Osteocyte (in vitro differentiated cells): Measurements from ENCODE around the gene DNAJB14. TPM values are rescaled to one million over a fixed set of nuclear protein-coding genes. Genes with fewer than 3 reads are reported as not detected.
A peak's percentile ranks its signal among the peaks of the same experiment; 100 is the strongest.

Experiments
- DNase-seq: peaks from one replicate; pipeline ENCODE4 v3.0.0; 2021; ENCODE audit warnings: mixed read lengths; ENCODE audit not compliant: unreplicated experiment; ENCODE audit errors: extremely low spot score
- H3K27ac Mint-ChIP-seq: one replicate; pipeline ENCODE4 v1.8.0; 2021; ENCODE audit warnings: mild to moderate bottlenecking, mixed read lengths; ENCODE audit not compliant: unreplicated experiment
- H3K27me3 Mint-ChIP-seq: one replicate; pipeline ENCODE4 v1.8.0; 2021; ENCODE audit warnings: mixed read lengths; ENCODE audit not compliant: unreplicated experiment
- H3K36me3 Mint-ChIP-seq: one replicate; pipeline ENCODE4 v1.8.0; 2021; ENCODE audit warnings: mixed read lengths; ENCODE audit not compliant: unreplicated experiment
- H3K4me1 Mint-ChIP-seq: one replicate; pipeline ENCODE4 v1.8.0; 2021; ENCODE audit warnings: mixed read lengths; ENCODE audit not compliant: unreplicated experiment
- H3K4me3 Mint-ChIP-seq: one replicate; pipeline ENCODE4 v1.8.0; 2021; ENCODE audit warnings: mild to moderate bottlenecking, moderate library complexity, mixed read lengths; ENCODE audit not compliant: unreplicated experiment
- H3K9me3 Mint-ChIP-seq: one replicate; pipeline ENCODE4 v1.8.0; 2021; ENCODE audit warnings: mixed read lengths; ENCODE audit not compliant: unreplicated experiment
- CTCF ChIP-seq: fragments of 200-600 bp; sonication (generic); IDR thresholded peaks from 2 replicates; pipeline ENCODE4 v1.5.0; 2021; ENCODE audit warnings: antibody characterized with exemption, mild to moderate bottlenecking, moderate library complexity
- total RNA-seq: library from RNA; stranded (reverse); gene quantifications from 2 replicates; pipeline ENCODE4 v1.2.1, GENCODE V29; 2021

DNAJB14 gene
- total RNA-seq, 1 donor from 2014 or later = 56.5 TPM

GRCh38 chr4:99949999-99950912 lies 3.8 kb upstream of the DNAJB14 start, which contains the start of gene H2AZ1:
Gene H2AZ1 (minus strand): TSS chr4:99950275. CDS start chr4:99950170, 105 bp downstream.
- no peaks in the 10 kb centered on the region for H3K9me3 Mint-ChIP-seq
- H3K4me1 Mint-ChIP-seq = peaks cover 22% of the 10 kb centered on the region
- TF ChIP-seq CTCF = no peak

DNA sequence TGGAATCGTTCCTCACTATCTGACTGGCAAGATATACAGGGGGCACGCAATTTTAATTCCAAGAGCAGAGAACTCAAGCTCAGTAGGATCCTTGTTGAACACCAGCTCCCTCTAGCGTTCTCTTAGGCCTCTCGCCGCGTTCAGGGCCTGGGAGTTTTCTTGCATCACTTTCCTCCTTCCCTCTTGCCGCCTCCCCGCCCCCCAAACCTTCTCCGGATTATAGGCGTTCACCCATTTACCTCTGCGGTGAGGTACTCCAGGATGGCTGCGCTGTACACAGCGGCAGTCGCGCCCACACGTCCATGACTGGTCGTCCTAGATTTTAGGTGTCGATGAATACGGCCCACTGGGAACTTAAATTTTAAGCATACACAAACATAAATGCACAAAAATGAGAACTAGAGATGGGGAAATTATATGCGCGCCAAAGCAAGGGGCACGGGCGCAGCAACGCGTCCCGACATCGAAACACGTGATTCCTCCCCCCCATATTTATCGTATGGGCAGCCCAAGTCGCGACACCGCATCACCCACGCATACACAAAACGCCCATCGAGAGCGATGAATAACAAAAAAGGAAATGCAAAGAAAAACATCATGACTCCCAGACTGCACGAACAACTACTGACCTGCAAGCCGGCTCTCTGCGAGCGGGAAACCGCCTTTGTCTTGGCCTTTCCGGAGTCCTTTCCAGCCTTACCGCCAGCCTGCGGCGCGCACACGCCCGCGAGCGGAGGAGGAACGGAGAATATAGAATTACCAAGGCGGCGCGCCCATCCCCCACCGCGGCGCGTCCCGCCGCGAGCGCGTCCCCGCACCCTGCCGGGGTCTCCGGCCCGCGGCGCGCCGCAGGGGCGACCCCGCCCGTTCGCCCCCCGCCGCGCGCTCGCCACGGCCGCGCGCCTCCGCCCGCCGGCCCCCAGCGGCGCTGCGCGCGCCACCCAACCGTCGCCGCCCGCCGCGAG lies 2.9 kb upstream of the DNAJB14 start:
- peak; percentile 88 for TF ChIP-seq CTCF
- Mint-ChIP-seq H3K36me3 (peaks cover 9% of the 10 kb centered on the region), H3K4me1 (peaks cover 29% of the 10 kb centered on the region), H3K27ac (no peak overlapping the region), H3K9me3 (no peaks in the 10 kb centered on the region), H3K27me3 (no peaks in the 10 kb centered on the region), H3K4me3 (no peak overlapping the region)
- peak; percentile 95 for DNase-seq

More at GRCh38 chr4:99949999-99950912, 3.8 kb upstream of the DNAJB14 start, which contains the start of gene H2AZ1:
- Mint-ChIP-seq H3K36me3 (peaks cover 7% of the 10 kb centered on the region), H3K27ac (no peak within 1 kb of the TSS), H3K4me3 (no peak within 1 kb of the TSS), H3K27me3 (no peaks in the 10 kb centered on the region)
- peak; percentile 99 for DNase-seq

- no peak overlapping the region for H3K27ac Mint-ChIP-seq
- no peak for TF ChIP-seq CTCF
- no peaks in the 10 kb centered on the region for H3K9me3 Mint-ChIP-seq
- H3K4me3 Mint-ChIP-seq = no peak overlapping the region
- peaks cover 15% of the 10 kb centered on the region for H3K36me3 Mint-ChIP-seq
- DNase-seq = no peak
- H3K4me1 Mint-ChIP-seq = peaks cover 43% of the 10 kb centered on the region
- no peaks in the 10 kb centered on the region for H3K27me3 Mint-ChIP-seq
Observed at GRCh38 chr4:99947608-99948007, 1.2 kb upstream of the DNAJB14 start.

- TF ChIP-seq CTCF = no peak
- no peaks in the 10 kb centered on the region for H3K27me3 Mint-ChIP-seq
- H3K4me3 Mint-ChIP-seq = no peak overlapping the region
- H3K27ac Mint-ChIP-seq = no peak overlapping the region
- peaks cover 43% of the 10 kb centered on the region for H3K4me1 Mint-ChIP-seq
- peaks cover 15% of the 10 kb centered on the region for H3K36me3 Mint-ChIP-seq
- DNase-seq = no peak
- H3K9me3 Mint-ChIP-seq = no peaks in the 10 kb centered on the region
Observed at GRCh38 chr4:99947190-99947578, 766 bp upstream of the DNAJB14 start.
